H1 (cell line): ENCODE data around the gene FBXO5.
"Not testable (repeated sequence)": the region's sequence is repeated elsewhere in the genome, so short reads cannot be mapped to it uniquely, and the experiment has no call there.

ENCODE experiments used
- BRCA1 ChIP-seq: IDR thresholded peaks from 2 replicates; pipeline ENCODE4 v1.6.1; 2012; ENCODE audit warnings: low read depth, low read length, improper control_type of control experiment
- CTCF ChIP-seq, 3 experiments: IDR thresholded peaks; 1 replicate in 2 of 3; 2 replicates in 1 of 3; pipeline versions ENCODE4 v1.5.1 to v1.6.1; 2011; ENCODE audit warnings: low read length in 3 of 3, mild to moderate bottlenecking in 3 of 3, inconsistent platforms in 2 of 3, low read depth in 1 of 3, moderate library complexity in 1 of 3; ENCODE audit not compliant: insufficient read depth in 1 of 3; ENCODE audit errors: control extremely low read depth in 1 of 3
- GABPA ChIP-seq: IDR thresholded peaks from 2 replicates; pipeline ENCODE4 v1.6.1; 2011; ENCODE audit warnings: mild to moderate bottlenecking, low read length, moderate library complexity, borderline replicate concordance; ENCODE audit not compliant: insufficient read depth
- SAP30 ChIP-seq: fragments of 300-600 bp; sonication (generic); IDR thresholded peaks from 2 replicates; pipeline ENCODE4 v1.7.1; 2012; ENCODE audit warnings: low read length, moderate library complexity, mild to moderate bottlenecking, inconsistent platforms; ENCODE audit not compliant: insufficient read depth, insufficient replicate concordance
- ZNF274 ChIP-seq: IDR thresholded peaks from 2 replicates; pipeline ENCODE4 v1.7.0; 2012; ENCODE audit warnings: low read length, borderline replicate concordance; ENCODE audit errors: extremely low read depth

GRCh38 chr6:152999538-152999937 lies 16.7 kb upstream of the FBXO5 start:
- not testable (repeated sequence) for TF ChIP-seq ZNF274; SAP30; BRCA1; CTCF (IDR thresholded peaks at IDR 0.05; ENCODE audit: control extremely low read depth in 1 of 3, insufficient read depth in 1 of 3, low read depth in 1 of 3, low read length in 3 of 3); GABPA
